GM23248 (cell line): ENCODE results near the gene SLC5A1. TPM values are rescaled to one million over a fixed set of nuclear protein-coding genes. Genes with fewer than 3 reads are reported as not detected.

Experiments used
- DNase-seq: peaks from one replicate; pipeline ENCODE4 v3.0.0-alpha.2; 2015
- H2AFZ ChIP-seq: fragments of 200-600 bp; sonication (generic); 2 replicates; pipeline ENCODE4 v1.6.1; 2016; ENCODE audit warnings: antibody characterized with exemption
- H3F3A ChIP-seq: fragments of 200-600 bp; sonication (generic); 2 replicates; pipeline ENCODE4 v1.6.1; 2016; ENCODE audit warnings: mild to moderate bottlenecking, antibody characterized with exemption, mixed run types; ENCODE audit not compliant: insufficient read depth
- H3K27ac ChIP-seq: fragments of 200-600 bp; sonication (generic); 2 replicates; pipeline ENCODE4 v1.5.1; 2016; ENCODE audit warnings: mild to moderate bottlenecking
- H3K27me3 ChIP-seq: fragments of 200-600 bp; sonication (generic); replicated peaks from 2 replicates; pipeline ENCODE4 v1.6.1; 2016; ENCODE audit warnings: mild to moderate bottlenecking; ENCODE audit not compliant: insufficient read depth
- H3K36me3 ChIP-seq: fragments of 200-600 bp; sonication (generic); 2 replicates; pipeline ENCODE4 v1.6.1; 2016; ENCODE audit warnings: low read depth, mild to moderate bottlenecking
- H3K4me1 ChIP-seq: fragments of 200-600 bp; sonication (generic); 2 replicates; pipeline ENCODE4 v1.6.1; 2016; ENCODE audit warnings: mild to moderate bottlenecking; ENCODE audit not compliant: insufficient read depth
- H3K4me2 ChIP-seq: fragments of 200-600 bp; sonication (generic); one replicate; pipeline ENCODE4 v1.6.1; 2016; ENCODE audit warnings: mild to moderate bottlenecking; ENCODE audit not compliant: unreplicated experiment
- H3K4me3 ChIP-seq: fragments of 200-600 bp; sonication (generic); 2 replicates; pipeline ENCODE4 v1.5.1; 2016; ENCODE audit warnings: mild to moderate bottlenecking
- H3K79me2 ChIP-seq: fragments of 200-600 bp; sonication (generic); 2 replicates; pipeline ENCODE4 v1.6.1; 2016; ENCODE audit warnings: mild to moderate bottlenecking; ENCODE audit not compliant: insufficient read depth
- H3K9ac ChIP-seq: fragments of 200-600 bp; sonication (generic); 2 replicates; pipeline ENCODE4 v1.6.1; 2016; ENCODE audit warnings: mild to moderate bottlenecking
- H3K9me2 ChIP-seq: fragments of 200-600 bp; sonication (generic); 2 replicates; pipeline ENCODE4 v1.6.1; 2016; ENCODE audit warnings: mixed run types, mild to moderate bottlenecking, moderate library complexity; ENCODE audit not compliant: insufficient read depth
- H3K9me3 ChIP-seq: fragments of 200-600 bp; sonication (generic); one replicate; pipeline ENCODE4 v1.6.1; 2017; ENCODE audit warnings: low read depth
- H4K20me1 ChIP-seq: fragments of 200-600 bp; sonication (generic); 2 replicates; pipeline ENCODE4 v1.6.0; 2016; ENCODE audit not compliant: insufficient read depth
- EZH2 ChIP-seq: fragments of 200-600 bp; sonication (generic); IDR thresholded peaks from 2 replicates; pipeline ENCODE4 v1.6.1; 2018; ENCODE audit warnings: antibody characterized with exemption, mild to moderate bottlenecking; ENCODE audit not compliant: insufficient read depth, poor library complexity, severe bottlenecking
- EZH2phosphoT487 ChIP-seq: fragments of 200-600 bp; sonication (generic); IDR thresholded peaks from 2 replicates; pipeline ENCODE4 v1.6.1; 2018; ENCODE audit warnings: antibody characterized with exemption, moderate library complexity, mild to moderate bottlenecking, low read depth; ENCODE audit not compliant: insufficient read depth
- WGBS, 2 experiments: methylation state at CpG; one replicate each; pipeline ENCODE4 v1.1.6; 2015 to 2017; ENCODE audit warnings: low lambda C conversion rate in 2 of 2, low coverage in 1 of 2; ENCODE audit errors: missing lambda C conversion rate in 2 of 2; 5-methylcytosine and 5-hydroxymethylcytosine counted together
- in situ Hi-C: fragments of 300-500 bp; cut with MboI; formaldehyde crosslinking; loops from 2 replicates; pipeline ENCODE4 v1.15.0; 2020
- polyA plus RNA-seq: library from polyadenylated mRNA; unstranded; fragments of >200 nt; fragmentation: Nextera tagmentation; extraction: Ambion mirVana; gene quantifications from 2 replicates; pipeline ENCODE4 v1.2.1, GENCODE V29; 2016
- total RNA-seq: library from RNA; depleted of rRNA; stranded (reverse); fragments of >200 nt; shearing (Covaris generic); gene quantifications from 2 replicates; pipeline ENCODE4 v1.2.3, GENCODE V29; 2014

The SLC5A1 gene
- total and polyA plus RNA-seq, 2 experiments from 2014 or later: not detected

GRCh38 chr22:32030518-32031247 is 12.4 kb upstream of the SLC5A1 start:
- 73 to 74% methylated on average over 4 of the region's 4 CpGs for WGBS, 2 experiments
- H3K4me1 ChIP-seq: no peaks in the 10 kb centered on the region
- no peak overlapping the region for H3K4me3 ChIP-seq
- no peaks in the 10 kb centered on the region for H3K36me3 ChIP-seq
- no peaks in the 10 kb centered on the region for H3K9me3 ChIP-seq
- 0 out of 2 replicates have a peak, but pooled peaks cover 10% of the 10 kb centered on the region for H3K27me3 ChIP-seq
- no peak for TF ChIP-seq EZH2
- TF ChIP-seq EZH2phosphoT487: no peak
- no peak overlapping the region for H2AFZ ChIP-seq
- in situ Hi-C loops: no loop called here
- DNase-seq: no peak
- no peaks in the 10 kb centered on the region for H3F3A ChIP-seq
- no peak overlapping the region for H3K4me2 ChIP-seq
- no peak overlapping the region for H3K27ac ChIP-seq
- H3K79me2 ChIP-seq: no peaks in the 10 kb centered on the region
- H3K9ac ChIP-seq: no peak overlapping the region
- no peaks in the 10 kb centered on the region for H4K20me1 ChIP-seq
- no peaks in the 10 kb centered on the region for H3K9me2 ChIP-seq

GRCh38 chr22:32031466-32031865 is 11.6 kb upstream of the SLC5A1 start:
- H3K4me3 ChIP-seq: no peak overlapping the region
- 0 out of 2 replicates have a peak, but pooled peaks cover 10% of the 10 kb centered on the region for H3K27me3 ChIP-seq
- H3K9ac ChIP-seq: no peak overlapping the region
- no peak overlapping the region for H3K4me2 ChIP-seq
- no peak overlapping the region for H3K27ac ChIP-seq
- H3K9me2 ChIP-seq: no peaks in the 10 kb centered on the region
- DNase-seq: no peak
- no peaks in the 10 kb centered on the region for H3F3A ChIP-seq
- no peak for TF ChIP-seq EZH2phosphoT487
- H3K9me3 ChIP-seq: no peaks in the 10 kb centered on the region
- H2AFZ ChIP-seq: no peak overlapping the region
- H3K79me2 ChIP-seq: no peaks in the 10 kb centered on the region
- H3K4me1 ChIP-seq: no peaks in the 10 kb centered on the region
- H4K20me1 ChIP-seq: no peaks in the 10 kb centered on the region
- no peaks in the 10 kb centered on the region for H3K36me3 ChIP-seq
- in situ Hi-C loops: no loop called here
- WGBS, 2 experiments: 59 to 63% methylated on average over 5 of the region's 5 CpGs

GRCh38 chr22:32034275-32034674 is 8.8 kb upstream of the SLC5A1 start:
- H3F3A ChIP-seq: no peaks in the 10 kb centered on the region
- no peak overlapping the region for H3K27ac ChIP-seq
- H3K4me1 ChIP-seq: no peaks in the 10 kb centered on the region
- peaks cover 7% of the 10 kb centered on the region; the same call in 1 of the 2 replicates for H3K27me3 ChIP-seq
- H3K79me2 ChIP-seq: no peaks in the 10 kb centered on the region
- no peak overlapping the region for H3K4me2 ChIP-seq
- in situ Hi-C loops: no loop called here
- no peak for DNase-seq
- no peaks in the 10 kb centered on the region for H3K9me2 ChIP-seq
- no peaks in the 10 kb centered on the region for H3K36me3 ChIP-seq
- no peak for TF ChIP-seq EZH2
- no peak for TF ChIP-seq EZH2phosphoT487
- no peak overlapping the region for H3K9ac ChIP-seq
- H3K9me3 ChIP-seq: no peaks in the 10 kb centered on the region
- no peak overlapping the region for H3K4me3 ChIP-seq
- no peak overlapping the region for H2AFZ ChIP-seq
- 30 to 31% methylated on average over 5 of the region's 5 CpGs for WGBS, 2 experiments
- no peaks in the 10 kb centered on the region for H4K20me1 ChIP-seq

- no peaks in the 10 kb centered on the region for H3K9me3 ChIP-seq
- 29 to 35% methylated on average over 6 of the region's 6 CpGs for WGBS, 2 experiments
- in situ Hi-C loops: no loop called here
- no peak overlapping the region for H3K27ac ChIP-seq
- H3K9ac ChIP-seq: no peak overlapping the region
- no peaks in the 10 kb centered on the region for H3F3A ChIP-seq
- H3K4me1 ChIP-seq: no peaks in the 10 kb centered on the region
- no peak overlapping the region for H3K4me3 ChIP-seq
- H3K27me3 ChIP-seq: no peaks in the 10 kb centered on the region; the same call in none of the 2 replicates
- H3K79me2 ChIP-seq: no peaks in the 10 kb centered on the region
- no peak overlapping the region for H3K4me2 ChIP-seq
- no peak for DNase-seq
- TF ChIP-seq EZH2phosphoT487 (no peak), EZH2 (no peak)
- H2AFZ ChIP-seq: no peak overlapping the region
- H4K20me1 ChIP-seq: no peaks in the 10 kb centered on the region
- H3K9me2 ChIP-seq: no peaks in the 10 kb centered on the region
- no peaks in the 10 kb centered on the region for H3K36me3 ChIP-seq
Measured at GRCh38 chr22:32037236-32037635, 5.8 kb upstream of the SLC5A1 start.
